Stimulated activated naive CD4-positive, alpha-beta T cell treated with Interleukin-2 at 50 U/mL for 16 hours (primary cell): ENCODE results near the gene ASB16.

Experiments used
- DNase-seq: peaks from one replicate; lab custom pipeline; 2025; lab: John Stamatoyannopoulos, UW

Gene ASB16

DNA sequence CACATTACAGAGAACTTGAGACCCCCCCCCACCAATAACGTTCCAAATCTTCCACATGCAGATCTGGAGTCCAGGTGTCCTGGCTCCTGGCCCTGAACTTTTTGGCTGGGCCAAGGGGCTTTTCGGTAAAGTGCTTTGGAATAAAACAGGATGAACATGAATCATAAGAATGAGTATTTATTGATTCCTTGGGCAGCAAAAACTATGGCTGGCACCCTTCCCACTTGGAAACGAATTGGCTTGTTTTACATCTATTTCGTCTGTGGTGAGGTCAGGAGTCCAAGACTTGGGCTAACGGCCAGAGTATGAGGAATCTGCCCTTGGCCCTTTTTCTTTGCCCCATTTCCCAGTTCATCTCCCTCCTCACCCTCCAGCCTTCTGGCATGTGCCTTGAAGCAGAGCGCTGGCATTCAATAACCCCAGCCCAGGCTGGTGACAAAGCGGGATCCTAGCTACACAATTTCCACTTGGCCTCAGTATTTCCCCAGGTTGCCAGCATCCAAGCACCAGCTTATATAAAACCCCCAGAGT lies 53.1 kb downstream of the ASB16 start:
- no peak for DNase-seq
